Measurements from ENCODE around the gene GUCA2B.

Gene GUCA2B

GRCh38 chr1:42192106-42192505, 38.9 kb downstream of the GUCA2B start:
- DNase-seq = no peak

- DNase-seq = no peak
These were observed 42.6 kb downstream of the GUCA2B start for GRCh38 chr1:42195841-42196240.

DNA sequence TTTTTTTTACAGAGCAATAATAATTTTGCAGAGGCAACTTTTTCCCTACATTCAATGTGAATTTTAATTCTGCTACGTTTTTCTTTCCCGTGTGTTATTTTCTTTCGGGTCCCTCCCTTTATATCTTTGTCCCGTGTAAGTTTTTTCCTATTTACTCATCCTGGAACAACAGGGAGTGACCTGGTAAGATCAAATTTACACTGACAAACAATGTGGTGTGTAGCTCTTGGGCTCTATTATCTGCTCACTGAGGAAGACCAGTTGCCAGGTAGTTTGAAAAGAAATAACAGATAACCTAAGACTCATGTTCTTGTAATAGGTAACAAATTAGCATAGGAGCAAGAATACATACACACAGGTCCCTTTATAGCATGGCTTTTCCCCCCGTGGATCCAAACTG, 45.0 kb downstream of the GUCA2B start:
- DNase-seq = no peak

- no peak for DNase-seq
These were observed 48.8 kb downstream of the GUCA2B start for GRCh38 chr1:42201986-42202385.

Measured in NCI-H510A (cell line).